PC-3 (cell line): Measurements from ENCODE around the gene PHF21B. TPM values are rescaled to one million over a fixed set of nuclear protein-coding genes. Genes with fewer than 3 reads are reported as not detected.

ENCODE experiments used
- ATAC-seq: fragments of 200-7000 bp; cut with Tn5 transposase; 2 replicates; pipeline ENCODE4 v1.9.1; 2020; ENCODE audit warnings: mild to moderate bottlenecking, moderate library complexity
- BruUV-seq: library from RNA; stranded (reverse); fragments of 400-500 nt; replicated peaks from 2 replicates; lab custom pipeline; 2021; lab: Mats Ljungman, UMichigan
- CTCF ChIA-PET: fragments of 300-600 bp; sonication (Branson Sonifier 250); formaldehyde crosslinking; loops from one replicate; lab custom pipeline; 2022; ENCODE audit warnings: antibody characterized with exemption; lab: Charles Lee
- POLR2A ChIA-PET: fragments of 300-600 bp; sonication (Branson Sonifier 250); formaldehyde crosslinking; loops from one replicate; lab custom pipeline; 2022; ENCODE audit warnings: antibody characterized with exemption; ENCODE audit not compliant: unreplicated experiment; lab: Charles Lee
- DNase-seq: peaks from one replicate; pipeline ENCODE4 v3.0.0-alpha.2; 2015
- H2AFZ ChIP-seq: fragments of 300-600 bp; sonication (generic); 2 replicates; pipeline ENCODE4 v1.6.0; 2016; ENCODE audit warnings: antibody characterized with exemption, low read length
- H3F3A ChIP-seq: fragments of 300-600 bp; sonication (generic); one replicate; pipeline ENCODE4 v1.6.0; 2017; ENCODE audit warnings: antibody characterized with exemption, low read length, control low read depth, mild to moderate bottlenecking; ENCODE audit not compliant: unreplicated experiment
- H3K27ac ChIP-seq: fragments of 300-600 bp; sonication (generic); 2 replicates; pipeline ENCODE4 v1.5.1; 2016; ENCODE audit warnings: mild to moderate bottlenecking, low read length
- H3K27me3 ChIP-seq: fragments of 300-600 bp; sonication (generic); 2 replicates; pipeline ENCODE4 v1.6.1; 2016; ENCODE audit warnings: low read length, mixed read lengths
- H3K36me3 ChIP-seq: fragments of 300-600 bp; sonication (generic); 2 replicates; pipeline ENCODE4 v1.6.1; 2016; ENCODE audit warnings: low read depth, mixed run types, low read length, mixed read lengths
- H3K4me1 ChIP-seq: fragments of 300-600 bp; sonication (generic); 2 replicates; pipeline ENCODE4 v1.5.1; 2016; ENCODE audit warnings: low read length; ENCODE audit not compliant: insufficient read depth
- H3K4me2 ChIP-seq: fragments of 300-600 bp; sonication (generic); 2 replicates; pipeline ENCODE4 v1.6.0; 2016; ENCODE audit warnings: low read length
- H3K4me3 ChIP-seq: fragments of 300-600 bp; sonication (generic); 2 replicates; pipeline ENCODE4 v1.5.1; 2016; ENCODE audit warnings: mild to moderate bottlenecking, low read length, mixed read lengths
- H3K79me2 ChIP-seq: fragments of 300-600 bp; sonication (generic); 2 replicates; pipeline ENCODE4 v1.6.1; 2017; ENCODE audit warnings: low read length, mixed read lengths
- H3K9ac ChIP-seq: fragments of 300-600 bp; sonication (generic); 2 replicates; pipeline ENCODE4 v1.6.0; 2016; ENCODE audit warnings: mild to moderate bottlenecking, low read length
- H3K9me2 ChIP-seq: fragments of 300-600 bp; sonication (generic); replicated peaks from 2 replicates; pipeline ENCODE4 v1.6.1; 2016; ENCODE audit warnings: mixed run types, low read length, mixed read lengths
- H3K9me3 ChIP-seq: fragments of 300-600 bp; sonication (generic); 2 replicates; pipeline ENCODE4 v1.6.1; 2016; ENCODE audit warnings: low read length, mixed read lengths
- H4K20me1 ChIP-seq: fragments of 300-600 bp; sonication (generic); 2 replicates; pipeline ENCODE4 v1.6.1; 2016; ENCODE audit warnings: low read length, mixed read lengths
- CTCF ChIP-seq: fragments of 300-600 bp; sonication (generic); conservative IDR thresholded peaks from 2 replicates; pipeline ENCODE4 v1.5.1; 2017; ENCODE audit warnings: antibody characterized with exemption, low read depth, mild to moderate bottlenecking, low read length
- EZH2 ChIP-seq: fragments of 300-600 bp; sonication (generic); IDR thresholded peaks from one replicate; pipeline ENCODE4 v1.6.1; 2017; ENCODE audit warnings: antibody characterized with exemption, mild to moderate bottlenecking, low read length; ENCODE audit not compliant: unreplicated experiment
- EZH2phosphoT487 ChIP-seq: fragments of 300-600 bp; sonication (generic); IDR thresholded peaks from 2 replicates; pipeline ENCODE4 v1.6.1; 2018; ENCODE audit warnings: mild to moderate bottlenecking, antibody characterized with exemption, low read length, borderline replicate concordance
- intact Hi-C: fragments of 100-400 bp; cut with micrococcal nuclease; formaldehyde crosslinking; loops from 2 replicates; pipeline ENCODE4 v1.9.0; 2023
- total RNA-seq: library from RNA; depleted of rRNA; stranded (reverse); fragments of >200 nt; gene quantifications from 2 replicates; pipeline ENCODE4 v1.2.3, GENCODE V29; 2014

Gene PHF21B
- total RNA-seq, 1 experiment from 2014 or later: not detected

- Histone ChIP-seq H3F3A (no peaks in the 10 kb centered on the region), H3K36me3 (no peaks in the 10 kb centered on the region), H4K20me1 (no peaks in the 10 kb centered on the region), H3K27ac (no peak overlapping the region), H3K4me2 (no peak overlapping the region), H3K4me1 (no peaks in the 10 kb centered on the region), H2AFZ (no peak overlapping the region), H3K9me3 (no peaks in the 10 kb centered on the region), H3K9me2 (no peaks in the 10 kb centered on the region), H3K9ac (no peak overlapping the region), H3K4me3 (no peak overlapping the region), H3K79me2 (no peaks in the 10 kb centered on the region), H3K27me3 (peaks cover 31% of the 10 kb centered on the region; the same call in 1 of the 2 replicates)
- intact Hi-C loops: no loop called here
- DNase-seq: no peak
- ChIA-PET CTCF (no interaction called here), POLR2A (no interaction called here)
- no peak for TF ChIP-seq EZH2
- TF ChIP-seq EZH2phosphoT487: no peak
- TF ChIP-seq CTCF: no peak
- no peak for ATAC-seq
- BruUV-seq: no TSS peak
Measured at GRCh38 chr22:44939451-44939850, 70.4 kb downstream of the PHF21B start.

- no peaks in the 10 kb centered on the region for H3K36me3 ChIP-seq
- ChIA-PET CTCF (no interaction called here), POLR2A (no interaction called here)
Measured at GRCh38 chr22:44938886-44939285, 70.9 kb downstream of the PHF21B start.

More at GRCh38 chr22:44938886-44939285, 70.9 kb downstream of the PHF21B start:
- no peak overlapping the region for H3K27ac ChIP-seq
- intact Hi-C loops: no loop called here
- BruUV-seq: no TSS peak
- H3K9ac ChIP-seq: no peak overlapping the region
- H3K4me1 ChIP-seq: no peaks in the 10 kb centered on the region
- no peak overlapping the region for H2AFZ ChIP-seq
- no peaks in the 10 kb centered on the region for H3K9me3 ChIP-seq
- DNase-seq (no peak), ATAC-seq (no peak)
- H3K4me2 ChIP-seq: no peak overlapping the region
- H4K20me1 ChIP-seq: no peaks in the 10 kb centered on the region
- H3K79me2 ChIP-seq: no peaks in the 10 kb centered on the region
- H3F3A ChIP-seq: no peaks in the 10 kb centered on the region
- H3K27me3 ChIP-seq: peaks cover 25% of the 10 kb centered on the region; the same call in 1 of the 2 replicates
- H3K9me2 ChIP-seq: no peaks in the 10 kb centered on the region
- no peak for TF ChIP-seq EZH2phosphoT487
- no peak for TF ChIP-seq EZH2
- TF ChIP-seq CTCF: no peak
- no peak overlapping the region for H3K4me3 ChIP-seq
